ENCODE measurements around the gene HSD17B3. TPM values are rescaled to one million over a fixed set of nuclear protein-coding genes. Genes with fewer than 3 reads are reported as not detected.
A peak's percentile ranks its signal among the peaks of the same experiment; 100 is the strongest.

The HSD17B3 gene
- total RNA-seq, 2 donors from 2014 or later = 0.55 to 126 TPM

DNA sequence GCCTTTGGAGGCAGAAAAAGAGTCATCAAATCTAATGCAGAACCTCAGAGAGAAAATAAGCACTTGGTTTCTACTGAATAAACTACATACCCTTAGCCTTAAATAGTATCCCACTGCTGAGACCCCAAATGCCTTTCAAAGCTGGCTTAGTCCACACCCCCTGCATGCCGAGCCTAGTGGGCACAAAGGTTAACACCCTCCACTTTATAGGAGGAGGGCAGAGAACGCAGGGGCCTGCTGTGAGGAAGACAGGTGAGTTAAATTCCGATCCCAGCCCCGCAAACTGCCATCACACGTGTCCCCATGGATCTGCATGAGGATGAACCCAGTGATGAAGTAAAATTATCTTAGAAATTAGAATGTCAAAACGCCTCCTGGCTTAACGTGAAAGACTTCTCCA, 19.5 kb upstream of the HSD17B3 start:
- DNase-seq (ENCODE audit: low spot score) = no peak
- WGBS = 76% methylated on average over 7 of the region's 7 CpGs
- TF ChIP-seq POLR2A (IDR thresholded peaks at IDR 0.05) (no peak), POLR2AphosphoS5 (IDR thresholded peaks at IDR 0.05) (no peak), CTCF (IDR thresholded peaks at IDR 0.05) (no peak)
- no peaks in the 10 kb centered on the region for H3K4me1 ChIP-seq (replicated peaks)
- intact Hi-C loops (cut with DNase I) = no loop called here
- no peaks in the 10 kb centered on the region for H3K27me3 ChIP-seq (replicated peaks; ENCODE audit: insufficient read depth)
- H3K27ac ChIP-seq = no peak overlapping the region
- no peaks in the 10 kb centered on the region for H3K36me3 ChIP-seq
- H3K4me3 ChIP-seq = no peak overlapping the region
- no peaks in the 10 kb centered on the region for H3K9me3 ChIP-seq

DNA sequence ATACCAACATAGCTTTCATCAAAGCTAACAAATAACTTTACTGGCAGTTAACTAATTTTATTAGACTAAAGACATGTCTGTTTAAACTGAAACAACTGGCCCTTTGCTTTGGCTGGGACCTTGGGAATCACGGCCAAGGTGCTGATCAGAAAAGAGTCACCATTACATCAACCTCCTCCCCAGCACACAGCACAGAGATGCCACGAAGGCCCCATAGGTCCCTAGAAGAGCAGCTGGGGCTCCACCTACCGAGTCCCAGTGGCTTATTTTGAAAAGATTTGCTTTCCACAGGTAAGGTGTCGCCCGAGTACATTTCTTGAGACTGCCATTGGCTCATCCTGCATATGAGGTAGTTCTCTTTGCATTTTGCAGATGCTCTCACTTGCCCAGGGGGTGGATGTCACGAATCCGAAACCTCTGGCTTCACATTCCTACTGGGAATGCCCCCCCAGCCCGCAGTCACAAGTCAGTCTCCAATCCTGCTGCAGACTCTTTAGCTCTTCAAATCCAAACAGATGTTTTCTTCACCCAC, 18.8 kb upstream of the HSD17B3 start:
- TF ChIP-seq CTCF (IDR thresholded peaks at IDR 0.05) = no peak
- TF ChIP-seq POLR2AphosphoS5 (IDR thresholded peaks at IDR 0.05) = peak; percentile 26
- H3K36me3 ChIP-seq = no peaks in the 10 kb centered on the region

GRCh38 chr9:96318921-96319565, 17.1 kb upstream of the HSD17B3 start:
- no peak for TF ChIP-seq POLR2AphosphoS5 (IDR thresholded peaks at IDR 0.05)
- no peak for TF ChIP-seq CTCF (IDR thresholded peaks at IDR 0.05)
- no peak for TF ChIP-seq POLR2A (IDR thresholded peaks at IDR 0.05)
- H3K27ac ChIP-seq = no peak overlapping the region
- DNase-seq (ENCODE audit: low spot score) = no peak
- no peaks in the 10 kb centered on the region for H3K27me3 ChIP-seq (replicated peaks; ENCODE audit: insufficient read depth)
- intact Hi-C loops (cut with DNase I) = loop anchor here (5.0 to 10.0 kb wide), 2 partner anchors 87 to 1054 kb away; no protein-coding TSS in a partner anchor
- H3K36me3 ChIP-seq = no peaks in the 10 kb centered on the region
- no peaks in the 10 kb centered on the region for H3K4me1 ChIP-seq (replicated peaks)
- H3K4me3 ChIP-seq = no peak overlapping the region
- 67% methylated on average over 6 of the region's 6 CpGs for WGBS
- H3K9me3 ChIP-seq = no peaks in the 10 kb centered on the region

More for the DNA sequence above, 18.8 kb upstream of the HSD17B3 start:
- Histone ChIP-seq H3K9me3 (no peaks in the 10 kb centered on the region), H3K27ac (no peak overlapping the region), H3K27me3 (replicated peaks; ENCODE audit: insufficient read depth) (no peaks in the 10 kb centered on the region), H3K4me3 (no peak overlapping the region), H3K4me1 (replicated peaks) (no peaks in the 10 kb centered on the region)
- intact Hi-C loops (cut with DNase I) = no loop called here
- DNase-seq (ENCODE audit: low spot score) = no peak
- WGBS = 59% methylated on average over 8 of the region's 8 CpGs

DNA sequence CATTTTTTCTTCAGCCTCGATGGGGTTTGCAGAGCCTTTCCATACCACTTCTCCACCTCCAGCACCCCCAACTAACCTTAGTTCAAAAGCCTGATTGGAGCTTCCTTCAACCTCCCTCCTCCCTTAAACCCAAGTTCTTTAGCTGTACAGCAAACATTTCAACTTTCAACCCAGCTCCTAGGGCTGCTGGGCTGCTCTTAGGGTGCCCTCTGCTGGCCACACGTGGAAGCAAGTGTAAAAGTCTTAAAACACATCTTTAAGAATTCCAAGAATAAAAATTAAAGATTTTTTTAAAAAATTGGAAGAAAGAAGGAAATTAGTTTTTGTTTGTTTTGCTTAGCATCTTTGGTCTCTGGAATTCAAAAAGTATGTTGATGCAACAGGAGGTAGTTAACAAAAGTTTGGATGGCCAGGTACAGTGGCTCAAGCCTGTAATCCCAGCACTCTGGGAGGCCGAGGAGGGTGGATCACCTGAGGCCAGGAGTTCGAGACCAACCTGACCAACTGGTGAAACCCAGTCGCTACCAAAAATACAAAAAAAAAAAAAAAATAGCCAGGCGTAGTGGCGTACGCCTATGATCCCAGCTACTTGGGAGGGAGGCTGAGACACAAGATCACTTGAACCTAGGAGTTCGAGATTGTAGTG, 15.5 kb upstream of the HSD17B3 start:
- 42% methylated on average over 9 of the region's 9 CpGs for WGBS

More for the DNA sequence above, 15.5 kb upstream of the HSD17B3 start:
- DNase-seq (ENCODE audit: low spot score) = peak; percentile 32
- Histone ChIP-seq H3K4me3 (no peak overlapping the region), H3K27me3 (replicated peaks; ENCODE audit: insufficient read depth) (no peaks in the 10 kb centered on the region), H3K36me3 (no peaks in the 10 kb centered on the region), H3K27ac (no peak overlapping the region), H3K9me3 (no peaks in the 10 kb centered on the region), H3K4me1 (replicated peaks) (no peaks in the 10 kb centered on the region)
- intact Hi-C loops (cut with DNase I) = loop anchor here (5.0 to 10.0 kb wide), 2 partner anchors 85 to 1053 kb away; no protein-coding TSS in a partner anchor
- no peak for TF ChIP-seq POLR2A (IDR thresholded peaks at IDR 0.05)
- no peak for TF ChIP-seq POLR2AphosphoS5 (IDR thresholded peaks at IDR 0.05)
- peak; percentile 73 to 91 (median 76) for TF ChIP-seq CTCF (IDR thresholded peaks at IDR 0.05)
